ENCODE results near the gene FBLN1.
"Not testable (repeated sequence)": the region's sequence is repeated elsewhere in the genome, so short reads cannot be mapped to it uniquely, and the experiment has no call there.

Gene FBLN1

GRCh38 chr22:45586651-45587405, 84.1 kb downstream of the FBLN1 start:
- H3K27ac ChIP-seq: no peak overlapping the region
- TF ChIP-seq, protein P1, sequence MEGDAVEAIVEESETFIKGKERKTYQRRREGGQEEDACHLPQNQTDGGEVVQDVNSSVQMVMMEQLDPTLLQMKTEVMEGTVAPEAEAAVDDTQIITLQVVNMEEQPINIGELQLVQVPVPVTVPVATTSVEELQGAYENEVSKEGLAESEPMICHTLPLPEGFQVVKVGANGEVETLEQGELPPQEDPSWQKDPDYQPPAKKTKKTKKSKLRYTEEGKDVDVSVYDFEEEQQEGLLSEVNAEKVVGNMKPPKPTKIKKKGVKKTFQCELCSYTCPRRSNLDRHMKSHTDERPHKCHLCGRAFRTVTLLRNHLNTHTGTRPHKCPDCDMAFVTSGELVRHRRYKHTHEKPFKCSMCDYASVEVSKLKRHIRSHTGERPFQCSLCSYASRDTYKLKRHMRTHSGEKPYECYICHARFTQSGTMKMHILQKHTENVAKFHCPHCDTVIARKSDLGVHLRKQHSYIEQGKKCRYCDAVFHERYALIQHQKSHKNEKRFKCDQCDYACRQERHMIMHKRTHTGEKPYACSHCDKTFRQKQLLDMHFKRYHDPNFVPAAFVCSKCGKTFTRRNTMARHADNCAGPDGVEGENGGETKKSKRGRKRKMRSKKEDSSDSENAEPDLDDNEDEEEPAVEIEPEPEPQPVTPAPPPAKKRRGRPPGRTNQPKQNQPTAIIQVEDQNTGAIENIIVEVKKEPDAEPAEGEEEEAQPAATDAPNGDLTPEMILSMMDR (conservative IDR thresholded peaks at IDR 0.05): no peak

- TF ChIP-seq, protein P1 (conservative IDR thresholded peaks at IDR 0.05): no peak
- no peak overlapping the region for H3K27ac ChIP-seq
These were observed 85.2 kb downstream of the FBLN1 start for GRCh38 chr22:45587638-45588505.

GRCh38 chr22:45589556-45589955, 86.9 kb downstream of the FBLN1 start:
- TF ChIP-seq, protein P1 (conservative IDR thresholded peaks at IDR 0.05): no peak
- no peak overlapping the region for H3K27ac ChIP-seq

GRCh38 chr22:45590262-45590661, 87.6 kb downstream of the FBLN1 start:
- TF ChIP-seq, protein P1 (conservative IDR thresholded peaks at IDR 0.05): no peak
- H3K27ac ChIP-seq: no peak overlapping the region

GRCh38 chr22:45591633-45592213, 89.0 kb downstream of the FBLN1 start:
- H3K27ac ChIP-seq: not testable (repeated sequence)

GRCh38 chr22:45594123-45594941, 91.6 kb downstream of the FBLN1 start:
- TF ChIP-seq, protein P1 (conservative IDR thresholded peaks at IDR 0.05): no peak
- H3K27ac ChIP-seq: no peak overlapping the region

GRCh38 chr22:45597460-45598192, 94.9 kb downstream of the FBLN1 start:
- TF ChIP-seq, protein P1 (conservative IDR thresholded peaks at IDR 0.05): no peak
- H3K27ac ChIP-seq: peak overlapping the region; percentile 80
